IMR-90 (cell line): ENCODE data around the gene PODXL2. TPM values are rescaled to one million over a fixed set of nuclear protein-coding genes. Genes with fewer than 3 reads are reported as not detected.

Experiments
- ATAC-seq: fragments of 200-7000 bp; cut with Tn5 transposase; 2 replicates; pipeline ENCODE4 v1.9.1; 2020; ENCODE audit warnings: low read depth, mild to moderate bottlenecking, moderate library complexity
- BruUV-seq: library from RNA; stranded (reverse); fragments of 400-500 nt; replicated peaks from 2 replicates; lab custom pipeline; 2021; lab: Mats Ljungman, UMichigan
- CTCF ChIA-PET: fragments of 300-600 bp; formaldehyde crosslinking; extraction: SDS; loops from one replicate; lab custom pipeline; 2021; ENCODE audit warnings: antibody characterized with exemption; lab: Yijun Ruan, JAX
- POLR2A ChIA-PET: fragments of 300-600 bp; sonication (Branson Sonifier 250); formaldehyde crosslinking; loops from one replicate; lab custom pipeline; 2022; ENCODE audit warnings: antibody characterized with exemption; ENCODE audit not compliant: unreplicated experiment; lab: Charles Lee
- DNase-seq: peaks from one replicate; pipeline ENCODE4 v3.0.0; 2013
- H2AFZ ChIP-seq: replicated peaks from 2 replicates; pipeline ENCODE3; 2013; ENCODE audit warnings: low read length, mild to moderate bottlenecking; ENCODE audit not compliant: poor library complexity
- H2AK5ac ChIP-seq: 2 replicates; pipeline ENCODE4 v1.6.1; 2013; ENCODE audit warnings: low read depth, low read length, inconsistent platforms
- H2AK9ac ChIP-seq: replicated peaks from 2 replicates; pipeline ENCODE3; 2013; ENCODE audit warnings: mild to moderate bottlenecking, low read depth, low read length, moderate library complexity; ENCODE audit not compliant: poor library complexity
- H2BK120ac ChIP-seq: 2 replicates; pipeline ENCODE4 v1.6.1; 2013; ENCODE audit warnings: low read depth, low read length, inconsistent platforms
- H2BK15ac ChIP-seq: 3 replicates; pipeline ENCODE4 v1.6.1; 2013; ENCODE audit warnings: low read depth, low read length, inconsistent platforms
- H2BK20ac ChIP-seq: 2 replicates; pipeline ENCODE4 v1.6.1; 2013; ENCODE audit warnings: low read depth, mild to moderate bottlenecking, inconsistent platforms, low read length, moderate library complexity
- H2BK5ac ChIP-seq: 2 replicates; pipeline ENCODE4 v1.6.1; 2013; ENCODE audit warnings: mild to moderate bottlenecking, low read depth, low read length, inconsistent platforms; ENCODE audit not compliant: poor library complexity, severe bottlenecking
- H3K14ac ChIP-seq: replicated peaks from 2 replicates; pipeline ENCODE4 v1.6.1; 2013; ENCODE audit warnings: low read depth, low read length, inconsistent platforms
- H3K18ac ChIP-seq: 2 replicates; pipeline ENCODE4 v1.6.1; 2013; ENCODE audit warnings: low read depth, low read length, control low read depth
- H3K23ac ChIP-seq: 2 replicates; pipeline ENCODE4 v1.6.1; 2013; ENCODE audit warnings: low read depth, low read length, inconsistent platforms
- H3K27ac ChIP-seq: 2 replicates; pipeline ENCODE4 v1.5.1; 2013; ENCODE audit warnings: mild to moderate bottlenecking, control low read depth, low read length; ENCODE audit not compliant: insufficient read depth
- H3K27me3 ChIP-seq: 2 replicates; pipeline ENCODE4 v1.6.1; 2013; ENCODE audit warnings: low read length; ENCODE audit not compliant: control insufficient read depth, insufficient read depth
- H3K36me3 ChIP-seq: 2 replicates; pipeline ENCODE4 v1.6.1; 2013; ENCODE audit warnings: low read length, mixed read lengths; ENCODE audit not compliant: control insufficient read depth, insufficient read depth
- H3K4ac ChIP-seq: 2 replicates; pipeline ENCODE4 v1.6.1; 2013; ENCODE audit warnings: low read depth, low read length, inconsistent platforms
- H3K4me1 ChIP-seq: 2 replicates; pipeline ENCODE4 v1.6.1; 2013; ENCODE audit warnings: low read length, mixed read lengths; ENCODE audit not compliant: control insufficient read depth, insufficient read depth
- H3K4me2 ChIP-seq: 2 replicates; pipeline ENCODE4 v1.6.1; 2013; ENCODE audit warnings: low read depth, mild to moderate bottlenecking, control low read depth, low read length, moderate library complexity
- H3K4me3 ChIP-seq: 2 replicates; pipeline ENCODE4 v1.5.1; 2013; ENCODE audit warnings: low read depth, mild to moderate bottlenecking, control low read depth, low read length, moderate library complexity; ENCODE audit not compliant: insufficient read depth
- H3K56ac ChIP-seq: 2 replicates; pipeline ENCODE4 v1.6.1; 2013; ENCODE audit warnings: low read length, inconsistent platforms; ENCODE audit not compliant: insufficient read depth; ENCODE audit errors: extremely low read depth
- H3K79me1 ChIP-seq, 2 experiments: 2 replicates each; pipeline ENCODE4 v1.6.1; 2013; ENCODE audit warnings: low read length in 2 of 2, inconsistent platforms in 1 of 2, low read depth in 1 of 2
- H3K9ac ChIP-seq: 2 replicates; pipeline ENCODE4 v1.6.1; 2013; ENCODE audit warnings: low read depth, low read length, control low read depth
- H3K9me1 ChIP-seq: 2 replicates; pipeline ENCODE4 v1.6.1; 2013; ENCODE audit warnings: low read length, inconsistent platforms; ENCODE audit not compliant: insufficient read depth
- H3K9me3 ChIP-seq: 2 replicates; pipeline ENCODE4 v1.6.1; 2013; ENCODE audit warnings: low read length; ENCODE audit not compliant: control insufficient read depth, insufficient read depth
- H4K20me1 ChIP-seq: 2 replicates; pipeline ENCODE4 v1.6.1; 2013; ENCODE audit warnings: low read length, inconsistent platforms; ENCODE audit not compliant: insufficient read depth
- H4K5ac ChIP-seq: 2 replicates; pipeline ENCODE4 v1.6.1; 2013; ENCODE audit warnings: mild to moderate bottlenecking, low read depth, low read length, control low read depth
- H4K8ac ChIP-seq, 2 experiments: 2 replicates each; pipeline ENCODE4 v1.6.1; 2013; ENCODE audit warnings: low read depth in 2 of 2, low read length in 2 of 2, control low read depth in 1 of 2, inconsistent platforms in 1 of 2
- H4K91ac ChIP-seq: 2 replicates; pipeline ENCODE4 v1.6.1; 2013; ENCODE audit warnings: low read depth, low read length, inconsistent platforms; ENCODE audit not compliant: insufficient read depth
- NFE2L2 ChIP-seq: fragments of 150-350 bp; IDR thresholded peaks from 2 replicates; pipeline ENCODE4 v1.6.1; 2016; ENCODE audit warnings: low read depth, mild to moderate bottlenecking, low read length
- RFX5 ChIP-seq: IDR thresholded peaks from 2 replicates; pipeline ENCODE4 v1.8.0; 2012; ENCODE audit warnings: low read depth, mild to moderate bottlenecking, low read length, moderate library complexity
- WGBS, 2 experiments: methylation state at CpG; one replicate each; pipeline versions ENCODE4 v1.1.5 to v1.1.7; 2013; ENCODE audit warnings: missing lambda C conversion rate in 2 of 2; ENCODE audit not compliant: insufficient read length in 1 of 2; ENCODE audit errors: extremely low coverage in 2 of 2; 5-methylcytosine and 5-hydroxymethylcytosine counted together
- dilution Hi-C: fragments of 300-500 bp; cut with HindIII; formaldehyde crosslinking; loops from one replicate; pipeline ENCODE4 v1.14.3; 2018; ENCODE audit warnings: low sequenced_read_pairs; ENCODE audit not compliant: unreplicated experiment
- in situ Hi-C: fragments of 300-500 bp; cut with MboI; formaldehyde crosslinking; loops from 3 replicates; pipeline ENCODE4 v1.14.3; 2019; ENCODE audit warnings: low sequenced_read_pairs, inconsistent platforms, mixed read lengths
- intact Hi-C: fragments of 100-400 bp; cut with micrococcal nuclease; formaldehyde crosslinking; loops from 2 replicates; pipeline ENCODE4 v1.10.0; 2022
- polyA plus RNA-seq, 3 experiments: library from polyadenylated mRNA; depleted of rRNA; stranded (reverse); fragments of >200 nt; gene quantifications; 2 replicates each; pipeline ENCODE4 v1.2.3, GENCODE V29; 2012; ENCODE audit warnings: low replicate concordance in 1 of 3
- total RNA-seq: library from RNA; depleted of rRNA; stranded (reverse); fragments of >200 nt; gene quantifications from 2 replicates; pipeline ENCODE4 v1.2.3, GENCODE V29; 2012

The PODXL2 gene
- total and polyA plus RNA-seq, 2 of the 4 experiments (the other 2 are of a cell fraction) = 1.6 to 5.4 TPM

- ChIA-PET CTCF (no interaction called here), POLR2A (no interaction called here)
- Histone ChIP-seq H3K18ac (no peak overlapping the region), H3K56ac (no peak overlapping the region), H4K8ac (no peak overlapping the region), H3K79me1 (peaks cover 0 to 52% of the 10 kb centered on the region in 2 experiments; a peak in 2 of 4 replicates), H4K20me1 (no peaks in the 10 kb centered on the region), H3K36me3 (peaks cover 17% of the 10 kb centered on the region), H4K91ac (no peak overlapping the region), H3K4me1 (peaks cover 6% of the 10 kb centered on the region; the same call in 1 of the 2 replicates), H2BK120ac (no peak overlapping the region), H2AFZ (no peak overlapping the region), H2BK15ac (no peak overlapping the region), H3K27ac (no peak overlapping the region), H3K23ac (no peak overlapping the region), H2BK20ac (no peak overlapping the region), H2AK5ac (no peak overlapping the region), H3K4me2 (no peak overlapping the region), H3K27me3 (no peaks in the 10 kb centered on the region), H3K9me1 (peaks cover 6% of the 10 kb centered on the region; the same call in 1 of the 2 replicates), H3K9me3 (no peaks in the 10 kb centered on the region), H3K9ac (no peak overlapping the region), H3K4ac (no peak overlapping the region), H2AK9ac (no peak overlapping the region), H3K4me3 (no peak overlapping the region), H2BK5ac (no peak overlapping the region), H3K14ac (no peak overlapping the region), H4K5ac (no peak overlapping the region)
- no TSS peak for BruUV-seq
- dilution Hi-C loops = no loop called here
- WGBS, 2 experiments = 100% methylated on average over 5 of the region's 8 CpGs; no CpG with 5 or more reads in 1 of the 2 experiments
- intact Hi-C loops = no loop called here
- DNase-seq (no peak), ATAC-seq (no peak)
- no peak for TF ChIP-seq RFX5
- no peak for TF ChIP-seq NFE2L2
- in situ Hi-C loops = no loop called here
Measured at GRCh38 chr3:127719369-127719768, 90.4 kb downstream of the PODXL2 start.
